Measurements from ENCODE around the gene ANXA8.
"Not testable (repeated sequence)": the region's sequence is repeated elsewhere in the genome, so short reads cannot be mapped to it uniquely, and the experiment has no call there.

- not testable (repeated sequence) for TF ChIP-seq CTCF, POLR2A (IDR thresholded peaks at IDR 0.05)
Observed at GRCh38 chr10:47455350-47456078, 28.4 kb downstream of the ANXA8 start.

Data from Peyer's patch (tissue), 4 donors.